Effector memory CD8-positive, alpha-beta T cell (primary cell): Measurements from ENCODE around the gene ZBTB44.
"Not testable (repeated sequence)": the region's sequence is repeated elsewhere in the genome, so short reads cannot be mapped to it uniquely, and the experiment has no call there.

Experiments used
- ATAC-seq: fragments of 150-1000 bp; cut with Tn5 transposase; replicated peaks from 2 replicates; pipeline ENCODE4 v1.10.0; 2021; ENCODE audit warnings: mild to moderate bottlenecking, moderate library complexity
- DNase-seq, 3 experiments: peaks; one replicate each; pipeline ENCODE4 v3.0.0; 2021
- H3K27ac Mint-ChIP-seq, 2 donors: one replicate each; pipeline ENCODE4 v1.8.0; 2022; ENCODE audit warnings: mild to moderate bottlenecking in 2 of 2, mixed read lengths in 2 of 2, moderate library complexity in 2 of 2
- H3K27me3 Mint-ChIP-seq, 2 donors: one replicate each; pipeline ENCODE4 v1.8.0; 2022; ENCODE audit warnings: mixed read lengths in 2 of 2
- H3K36me3 Mint-ChIP-seq: one replicate; pipeline ENCODE4 v1.8.0; 2022; ENCODE audit warnings: mild to moderate bottlenecking, moderate library complexity, mixed read lengths; ENCODE audit not compliant: insufficient read depth
- H3K4me1 Mint-ChIP-seq, 2 donors: one replicate each; pipeline ENCODE4 v1.8.0; 2022; ENCODE audit warnings: low read depth in 2 of 2, mixed read lengths in 2 of 2
- H3K4me3 Mint-ChIP-seq, 2 donors: one replicate each; pipeline ENCODE4 v1.8.0; 2022; ENCODE audit warnings: mild to moderate bottlenecking in 2 of 2, mixed read lengths in 2 of 2, moderate library complexity in 2 of 2
- H3K9me3 Mint-ChIP-seq, 2 donors: one replicate each; pipeline ENCODE4 v1.8.0; 2022; ENCODE audit warnings: mixed read lengths in 2 of 2

Gene ZBTB44

DNA sequence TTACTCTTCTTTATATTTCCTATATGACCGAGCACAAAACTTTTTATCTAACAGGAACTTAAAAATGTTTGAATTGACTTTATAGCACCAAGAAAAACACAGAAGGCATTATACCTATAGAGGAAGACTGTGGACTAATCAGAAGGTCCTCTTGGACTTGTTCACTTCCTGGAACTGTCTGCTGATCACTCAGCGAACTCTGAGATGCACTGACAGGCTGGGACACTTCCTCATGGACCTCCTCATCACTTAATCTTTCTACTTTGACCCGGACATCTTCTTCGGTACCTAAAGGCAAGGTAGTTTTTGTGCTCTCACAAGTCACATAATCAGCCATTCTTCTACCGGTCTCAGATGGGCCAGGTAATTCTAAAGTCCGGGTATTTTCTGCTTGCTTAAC, 54.0 kb downstream of the ZBTB44 start:
- peaks cover 0 to 7% of the 10 kb centered on the region in 2 donors for H3K9me3 Mint-ChIP-seq
- ATAC-seq: no peak
- DNase-seq: no peak
- H3K4me1 Mint-ChIP-seq: peaks cover 27 to 30% of the 10 kb centered on the region in 2 donors
- no peak overlapping the region for H3K27ac Mint-ChIP-seq
- H3K36me3 Mint-ChIP-seq: peaks cover 17% of the 10 kb centered on the region
- no peak overlapping the region for H3K4me3 Mint-ChIP-seq
- H3K27me3 Mint-ChIP-seq: no peaks in the 10 kb centered on the region

- ATAC-seq: no peak
- DNase-seq: no peak
- H3K27ac Mint-ChIP-seq: no peak overlapping the region
- H3K36me3 Mint-ChIP-seq: peaks cover 19% of the 10 kb centered on the region
- peaks cover 0 to 7% of the 10 kb centered on the region in 2 donors for H3K9me3 Mint-ChIP-seq
- H3K4me1 Mint-ChIP-seq: peaks cover 26 to 35% of the 10 kb centered on the region in 2 donors
- H3K4me3 Mint-ChIP-seq: no peak overlapping the region
- no peaks in the 10 kb centered on the region for H3K27me3 Mint-ChIP-seq
Measured at GRCh38 chr11:130260080-130260627, 54.6 kb downstream of the ZBTB44 start.

DNA sequence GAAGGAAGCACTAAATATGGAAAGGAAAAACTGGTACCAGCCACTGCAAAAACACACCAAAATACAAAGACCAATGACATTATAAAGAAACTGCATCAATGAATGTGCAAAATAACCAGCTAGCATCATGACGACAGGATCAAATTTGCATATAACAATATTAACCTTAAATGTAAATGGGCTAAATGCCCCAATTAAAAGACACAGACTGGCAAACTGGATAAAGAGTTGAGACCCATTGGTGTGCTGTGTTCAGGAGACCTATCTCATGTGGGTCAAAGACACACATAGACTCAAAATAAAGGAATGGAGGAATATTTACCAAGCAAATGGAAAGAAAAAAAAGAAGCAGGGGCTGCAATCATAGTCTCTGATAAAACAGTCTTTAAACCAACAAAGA, 63.0 kb downstream of the ZBTB44 start:
- DNase-seq, H3K36me3 Mint-ChIP-seq, H3K27me3 Mint-ChIP-seq, H3K27ac Mint-ChIP-seq, ATAC-seq: not testable (repeated sequence)
- Mint-ChIP-seq H3K4me1 (peaks cover 44 to 63% of the 10 kb centered on the region in 2 donors), H3K4me3 (peak overlapping the region in 1 of 2 donors; percentile 1), H3K9me3 (peaks cover 7 to 11% of the 10 kb centered on the region in 2 donors)

DNA sequence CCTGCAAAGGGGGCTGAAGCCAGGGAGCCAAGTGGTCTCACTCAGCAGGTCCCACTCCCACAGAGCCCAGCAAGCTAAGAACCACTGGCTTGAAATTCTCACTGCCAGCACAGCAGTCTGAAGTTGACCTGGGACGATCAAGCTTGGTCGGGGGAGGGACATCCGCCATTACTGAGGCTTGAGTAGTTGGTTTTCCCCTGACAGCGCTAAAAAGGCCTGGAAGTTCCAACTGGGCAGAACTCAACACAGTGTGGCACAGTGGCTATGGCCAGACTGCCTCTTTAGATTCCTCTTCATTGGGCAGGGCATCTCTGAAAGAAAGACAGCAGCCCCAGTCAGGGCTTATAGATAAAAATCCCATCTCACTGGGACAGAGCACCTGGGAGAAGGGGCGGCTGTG, 64.8 kb downstream of the ZBTB44 start:
- Mint-ChIP-seq H3K9me3 (peaks cover 7 to 11% of the 10 kb centered on the region in 2 donors), H3K4me1 (peaks cover 39 to 59% of the 10 kb centered on the region in 2 donors), H3K27ac (peak overlapping the region in 1 of 2 donors; percentile 10)
- ATAC-seq, DNase-seq, H3K36me3 Mint-ChIP-seq, H3K27me3 Mint-ChIP-seq, H3K4me3 Mint-ChIP-seq: not testable (repeated sequence)

DNA sequence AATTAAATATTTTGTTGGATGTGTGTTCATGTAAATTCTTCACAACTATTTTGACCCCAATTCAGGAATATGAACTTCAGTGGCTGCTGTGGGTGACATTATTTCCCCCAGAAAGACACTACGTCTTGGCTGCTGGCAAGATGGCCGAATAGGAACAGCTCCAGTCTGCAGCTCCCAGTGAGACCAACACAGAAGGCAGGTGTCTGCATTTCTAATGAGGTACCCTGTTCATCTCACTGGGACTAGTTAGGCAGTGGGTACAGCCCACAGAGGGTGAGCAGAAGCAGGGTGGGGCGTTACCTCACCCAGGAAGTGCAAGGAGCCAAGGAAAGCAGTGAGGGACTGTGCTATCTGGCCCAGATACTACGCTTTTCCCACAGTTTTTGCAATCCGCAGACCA, 65.3 kb downstream of the ZBTB44 start:
- Mint-ChIP-seq H3K27ac (peak overlapping the region in 1 of 2 donors; percentile 49), H3K4me1 (peaks cover 40 to 59% of the 10 kb centered on the region in 2 donors), H3K9me3 (peaks cover 7 to 11% of the 10 kb centered on the region in 2 donors), H3K36me3 (no peaks in the 10 kb centered on the region), H3K4me3 (peak overlapping the region in 1 of 2 donors; percentile 36), H3K27me3 (no peaks in the 10 kb centered on the region)
- ATAC-seq (no peak), DNase-seq (no peak)

DNA sequence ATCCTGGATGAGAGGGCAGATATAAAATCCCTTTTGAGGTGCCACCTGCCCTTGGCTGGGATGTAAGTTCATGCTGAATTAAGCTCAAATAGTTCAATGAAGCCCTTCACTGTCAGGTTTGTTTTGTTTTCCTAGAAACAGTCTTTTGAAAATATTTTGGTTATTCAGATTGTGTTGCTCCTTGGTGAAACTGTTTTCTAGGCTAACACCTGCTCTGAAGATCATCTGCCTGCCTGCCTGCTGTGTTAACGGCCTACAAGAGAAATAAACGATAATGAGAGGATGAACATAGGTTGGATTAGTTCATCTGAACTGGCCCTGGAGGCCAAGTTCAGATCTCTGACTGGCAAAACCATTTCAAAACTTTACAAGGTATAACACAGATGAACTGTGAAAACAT, 67.4 kb downstream of the ZBTB44 start:
- H3K27ac Mint-ChIP-seq: peak overlapping the region; percentile 30 to 76

DNA sequence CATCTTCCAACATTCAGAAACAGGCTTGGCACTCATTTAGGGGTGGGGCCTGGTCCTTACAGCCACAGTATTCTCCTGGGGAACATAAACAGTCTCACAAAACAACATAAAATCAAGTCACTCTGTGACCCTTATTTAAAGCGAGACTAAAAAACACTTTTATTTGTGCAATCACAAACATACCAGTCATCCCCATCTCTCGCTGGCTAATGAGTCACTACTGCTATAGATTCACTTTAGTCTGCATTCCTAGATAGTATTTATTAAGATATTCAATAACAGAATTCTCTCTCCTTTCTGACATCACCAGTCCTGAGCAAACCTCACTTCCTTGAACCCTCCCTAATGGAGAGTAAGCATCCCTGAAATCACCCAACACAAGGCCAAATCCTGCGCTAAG, 68.0 kb downstream of the ZBTB44 start:
- peaks cover 38 to 55% of the 10 kb centered on the region in 2 donors for H3K4me1 Mint-ChIP-seq
- H3K4me3 Mint-ChIP-seq: no peak overlapping the region
- H3K27me3 Mint-ChIP-seq: no peaks in the 10 kb centered on the region
- peaks cover 4% of the 10 kb centered on the region for H3K36me3 Mint-ChIP-seq
- H3K27ac Mint-ChIP-seq: peak overlapping the region; percentile 30 to 76
- no peak for DNase-seq
- ATAC-seq: no peak
- H3K9me3 Mint-ChIP-seq: peaks cover 2% of the 10 kb centered on the region in 2 donors

More for the DNA sequence above, 67.4 kb downstream of the ZBTB44 start:
- H3K27me3 Mint-ChIP-seq: no peaks in the 10 kb centered on the region
- peaks cover 4% of the 10 kb centered on the region for H3K36me3 Mint-ChIP-seq
- no peak overlapping the region for H3K4me3 Mint-ChIP-seq
- H3K9me3 Mint-ChIP-seq: peaks cover 7% of the 10 kb centered on the region in 2 donors
- peaks cover 43 to 60% of the 10 kb centered on the region in 2 donors for H3K4me1 Mint-ChIP-seq
- no peak for DNase-seq
- no peak for ATAC-seq

DNA sequence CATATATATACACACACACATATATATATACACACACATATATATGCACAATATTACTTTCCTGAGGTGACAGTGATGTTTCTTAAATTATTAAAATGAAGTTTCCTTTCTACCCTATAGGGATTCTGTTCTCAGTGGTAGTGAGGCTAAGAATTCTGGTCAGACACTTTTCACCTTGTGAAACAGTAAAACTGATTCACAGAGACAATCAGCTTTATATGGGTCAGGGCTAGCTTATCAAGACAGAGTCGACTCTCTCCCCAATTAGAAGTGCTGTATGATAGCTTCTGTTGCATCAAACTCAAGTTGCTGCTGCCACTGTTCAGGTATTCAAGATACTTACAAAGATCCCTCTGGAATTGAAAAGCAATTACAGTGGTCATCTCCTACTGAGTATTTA, 68.4 kb downstream of the ZBTB44 start:
- peak overlapping the region; percentile 30 to 76 for H3K27ac Mint-ChIP-seq
- peaks cover 40 to 52% of the 10 kb centered on the region in 2 donors for H3K4me1 Mint-ChIP-seq
- peaks cover 0 to 2% of the 10 kb centered on the region in 2 donors for H3K9me3 Mint-ChIP-seq
- ATAC-seq: no peak
- H3K4me3 Mint-ChIP-seq: no peak overlapping the region
- H3K36me3 Mint-ChIP-seq: peaks cover 4% of the 10 kb centered on the region
- no peak for DNase-seq
- no peaks in the 10 kb centered on the region for H3K27me3 Mint-ChIP-seq

GRCh38 chr11:130245375-130245774, 69.3 kb downstream of the ZBTB44 start:
- not testable (repeated sequence) for DNase-seq, ATAC-seq, H3K27me3 Mint-ChIP-seq, H3K9me3 Mint-ChIP-seq, H3K36me3 Mint-ChIP-seq
- Mint-ChIP-seq H3K4me3 (peak overlapping the region in 1 of 2 donors; percentile 2), H3K4me1 (peaks cover 34 to 43% of the 10 kb centered on the region in 2 donors), H3K27ac (peak overlapping the region; percentile 2 to 42)

- Mint-ChIP-seq H3K4me1 (peaks cover 29 to 41% of the 10 kb centered on the region in 2 donors), H3K27me3 (no peaks in the 10 kb centered on the region), H3K36me3 (peaks cover 8% of the 10 kb centered on the region), H3K27ac (peak overlapping the region; percentile 42 to 82), H3K9me3 (no peaks in the 10 kb centered on the region), H3K4me3 (peak overlapping the region in 1 of 2 donors; percentile 2)
- DNase-seq: no peak
- ATAC-seq: no peak
Measured at GRCh38 chr11:130244848-130245247, 69.9 kb downstream of the ZBTB44 start.

- no peak for DNase-seq
- Mint-ChIP-seq H3K4me1 (peaks cover 25 to 32% of the 10 kb centered on the region in 2 donors), H3K36me3 (peaks cover 16% of the 10 kb centered on the region), H3K27ac (peak overlapping the region; percentile 77 to 82), H3K9me3 (no peaks in the 10 kb centered on the region), H3K4me3 (peak overlapping the region; percentile 45 to 65), H3K27me3 (no peaks in the 10 kb centered on the region)
- ATAC-seq: peak; percentile 59
Measured at GRCh38 chr11:130243816-130244215, 70.9 kb downstream of the ZBTB44 start.

- no peak for DNase-seq
- Mint-ChIP-seq H3K4me1 (peaks cover 19 to 21% of the 10 kb centered on the region in 2 donors), H3K36me3 (peaks cover 37% of the 10 kb centered on the region), H3K4me3 (no peak overlapping the region), H3K27ac (no peak overlapping the region), H3K27me3 (no peaks in the 10 kb centered on the region), H3K9me3 (no peaks in the 10 kb centered on the region)
- no peak for ATAC-seq
Measured at GRCh38 chr11:130241713-130242112, 73.0 kb downstream of the ZBTB44 start.

DNA sequence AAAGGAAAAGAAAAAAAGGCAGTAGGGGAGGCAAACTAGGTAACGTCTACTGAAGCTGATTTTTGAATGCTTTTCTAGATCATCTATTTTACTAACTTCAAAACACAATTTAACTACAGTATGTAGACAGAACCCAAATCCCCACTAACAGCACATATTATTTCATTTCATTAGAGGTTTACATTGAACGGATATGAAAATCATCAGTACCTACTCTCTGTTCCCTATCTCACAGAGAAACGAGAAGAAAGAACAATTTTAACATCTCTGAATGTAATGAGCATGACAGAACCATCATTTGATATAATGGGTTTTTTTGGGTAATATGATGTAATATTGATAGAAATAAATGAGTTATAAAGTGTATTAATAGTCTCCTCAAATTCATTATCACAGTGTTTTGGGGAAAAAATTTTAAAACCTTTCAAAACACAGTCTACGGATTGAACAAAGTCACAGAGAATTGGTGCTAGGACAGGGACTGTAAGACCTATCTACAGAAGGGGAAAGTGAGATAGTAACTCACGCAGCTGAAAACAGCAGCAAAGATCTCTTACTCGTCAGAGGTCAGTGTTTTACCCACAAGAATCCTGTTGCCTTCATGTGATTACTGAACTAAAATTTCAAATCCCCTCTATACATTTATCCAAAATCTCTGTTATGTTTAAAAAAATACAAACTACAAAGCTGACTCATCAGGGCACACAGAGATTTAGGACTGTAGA, 77.3 kb downstream of the ZBTB44 start:
- peaks cover 0 to 4% of the 10 kb centered on the region in 2 donors for H3K4me1 Mint-ChIP-seq
- H3K27me3 Mint-ChIP-seq: no peaks in the 10 kb centered on the region
- H3K36me3 Mint-ChIP-seq: peaks cover 58% of the 10 kb centered on the region
- no peak overlapping the region for H3K27ac Mint-ChIP-seq
- no peak overlapping the region for H3K4me3 Mint-ChIP-seq
- no peaks in the 10 kb centered on the region for H3K9me3 Mint-ChIP-seq
- DNase-seq (no peak), ATAC-seq (no peak)

- H3K27ac Mint-ChIP-seq: peak overlapping the region in 1 of 2 donors; percentile 2
- no peak for ATAC-seq
- H3K4me1 Mint-ChIP-seq: peaks cover 2 to 5% of the 10 kb centered on the region in 2 donors
- H3K9me3 Mint-ChIP-seq: no peaks in the 10 kb centered on the region
- no peak overlapping the region for H3K4me3 Mint-ChIP-seq
- peaks cover 54% of the 10 kb centered on the region for H3K36me3 Mint-ChIP-seq
- H3K27me3 Mint-ChIP-seq: no peaks in the 10 kb centered on the region
- no peak for DNase-seq
Measured at GRCh38 chr11:130234315-130234714, 80.4 kb downstream of the ZBTB44 start.
